Astrocyte of the cerebellum (primary cell): Measurements from ENCODE around the gene PCNT.
"Not testable (repeated sequence)": the region's sequence is repeated elsewhere in the genome, so short reads cannot be mapped to it uniquely, and the experiment has no call there.

Experiments used
- DNase-seq: peaks from one replicate; pipeline ENCODE4 v3.0.0-alpha.2; 2011; ENCODE audit warnings: low read depth
- H3K4me3 ChIP-seq: 2 replicates; pipeline ENCODE4 v1.5.1; 2011; ENCODE audit warnings: mild to moderate bottlenecking, low read depth, low read length, moderate library complexity
- in situ Hi-C: cut with HindIII; loops from 2 replicates; pipeline ENCODE4 v1.10.0; 2017; ENCODE audit warnings: low sequenced_read_pairs
- TF ChIP-seq, protein P1 (sequence below): IDR thresholded peaks from 2 replicates; pipeline ENCODE4 v1.5.1; 2012; ENCODE audit warnings: low read length, low read depth, moderate library complexity, mild to moderate bottlenecking; ENCODE audit errors: missing control alignments

Gene PCNT

DNA sequence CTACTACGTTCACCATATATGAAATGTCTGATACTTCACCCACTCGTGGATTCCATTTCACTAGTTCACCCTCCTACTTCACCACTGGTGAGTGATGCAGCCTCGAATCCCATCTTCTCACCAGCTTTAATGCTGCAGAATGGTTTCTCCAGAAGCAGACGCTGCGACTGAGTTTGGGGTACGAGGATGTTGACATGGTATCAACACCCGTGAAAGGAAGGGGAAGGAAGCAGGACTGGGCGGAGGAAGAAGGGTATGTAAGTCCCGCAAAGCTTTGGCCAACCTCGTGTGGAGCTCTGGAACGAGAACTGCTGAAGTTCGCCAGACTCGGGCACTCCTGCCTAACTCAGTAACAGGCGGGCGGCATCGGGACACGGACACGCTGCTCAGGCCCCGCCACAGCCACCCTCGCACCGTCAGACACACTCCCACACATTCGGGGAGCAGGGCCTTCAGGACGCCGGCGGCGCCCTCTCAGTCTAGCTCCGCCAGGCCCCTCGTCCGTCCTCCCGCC is 133.9 kb downstream of the PCNT start:
- H3K4me3 ChIP-seq = peak overlapping the region; percentile 73
- in situ Hi-C loops = no loop called here

GRCh38 chr21:46458315-46459023 is 134.5 kb downstream of the PCNT start, which contains the start of gene DIP2A:
Gene DIP2A, plus strand, starts transcription at chr21:46458891. Its CDS starts 241 bp downstream, at chr21:46459132.
- H3K4me3 ChIP-seq = peak within 1 kb of the TSS; percentile 73
- in situ Hi-C loops = no loop called here
- TF ChIP-seq, protein P1, sequence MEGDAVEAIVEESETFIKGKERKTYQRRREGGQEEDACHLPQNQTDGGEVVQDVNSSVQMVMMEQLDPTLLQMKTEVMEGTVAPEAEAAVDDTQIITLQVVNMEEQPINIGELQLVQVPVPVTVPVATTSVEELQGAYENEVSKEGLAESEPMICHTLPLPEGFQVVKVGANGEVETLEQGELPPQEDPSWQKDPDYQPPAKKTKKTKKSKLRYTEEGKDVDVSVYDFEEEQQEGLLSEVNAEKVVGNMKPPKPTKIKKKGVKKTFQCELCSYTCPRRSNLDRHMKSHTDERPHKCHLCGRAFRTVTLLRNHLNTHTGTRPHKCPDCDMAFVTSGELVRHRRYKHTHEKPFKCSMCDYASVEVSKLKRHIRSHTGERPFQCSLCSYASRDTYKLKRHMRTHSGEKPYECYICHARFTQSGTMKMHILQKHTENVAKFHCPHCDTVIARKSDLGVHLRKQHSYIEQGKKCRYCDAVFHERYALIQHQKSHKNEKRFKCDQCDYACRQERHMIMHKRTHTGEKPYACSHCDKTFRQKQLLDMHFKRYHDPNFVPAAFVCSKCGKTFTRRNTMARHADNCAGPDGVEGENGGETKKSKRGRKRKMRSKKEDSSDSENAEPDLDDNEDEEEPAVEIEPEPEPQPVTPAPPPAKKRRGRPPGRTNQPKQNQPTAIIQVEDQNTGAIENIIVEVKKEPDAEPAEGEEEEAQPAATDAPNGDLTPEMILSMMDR = no peak
- peak; percentile 91 for DNase-seq

More for the DNA sequence above, 133.9 kb downstream of the PCNT start:
- no peak for DNase-seq
- TF ChIP-seq, protein P1 = no peak

- TF ChIP-seq, protein P1 = no peak
- H3K4me3 ChIP-seq = peak overlapping the region; percentile 73
- in situ Hi-C loops = no loop called here
These were observed 135.0 kb downstream of the PCNT start for GRCh38 chr21:46459024-46459355.

GRCh38 chr21:46459356-46460112 is 135.6 kb downstream of the PCNT start:
- peak overlapping the region; percentile 73 for H3K4me3 ChIP-seq
- TF ChIP-seq, protein P1 = no peak
- in situ Hi-C loops = no loop called here
- no peak for DNase-seq

More at GRCh38 chr21:46459024-46459355, 135.0 kb downstream of the PCNT start:
- no peak for DNase-seq

DNA sequence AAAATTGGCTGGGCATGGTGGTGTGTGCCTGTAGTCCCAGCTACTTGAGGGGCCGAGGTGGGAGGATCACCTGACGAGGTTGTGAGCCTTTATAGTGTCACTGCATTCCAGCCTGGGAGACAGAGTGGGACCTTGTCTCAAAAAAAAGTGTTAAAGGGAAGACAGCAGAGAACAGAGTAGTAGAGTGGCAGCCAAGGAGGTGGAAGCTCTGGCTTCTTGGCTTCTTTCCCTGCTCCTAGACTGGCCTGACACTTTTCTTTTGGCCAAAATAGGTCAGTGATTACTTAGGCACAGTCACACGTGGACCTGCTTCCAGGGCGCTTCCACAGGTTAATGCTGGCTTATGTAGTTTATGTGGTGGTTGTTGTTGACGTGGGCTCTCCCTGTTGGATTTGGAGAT is 138.0 kb downstream of the PCNT start:
- TF ChIP-seq, protein P1 = no peak
- H3K4me3 ChIP-seq = no peak overlapping the region
- in situ Hi-C loops = no loop called here
- DNase-seq = no peak

DNA sequence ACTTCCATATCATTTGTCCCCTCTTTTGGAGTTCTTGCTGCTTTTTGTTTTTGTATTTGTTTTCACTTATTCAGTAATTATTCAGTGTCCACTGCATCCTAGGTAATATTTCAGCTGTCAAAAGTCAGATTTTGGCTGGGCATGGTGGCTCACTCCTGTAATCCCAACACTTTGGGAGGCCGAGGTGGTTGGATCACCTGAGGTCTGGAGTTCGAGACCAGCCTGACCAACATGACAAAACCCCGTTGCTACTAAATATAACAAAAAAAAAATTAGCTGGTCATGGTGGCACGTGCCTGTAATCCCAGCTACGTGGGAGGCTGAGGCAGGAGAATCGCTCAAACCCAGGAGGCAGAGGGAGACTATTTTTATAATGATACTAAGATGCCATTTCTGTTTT is 141.2 kb downstream of the PCNT start:
- H3K4me3 ChIP-seq, in situ Hi-C loops, DNase-seq: not testable (repeated sequence)

- no peak overlapping the region for H3K4me3 ChIP-seq
- TF ChIP-seq, protein P1 = no peak
- no peak for DNase-seq
- in situ Hi-C loops = no loop called here
These were observed 141.7 kb downstream of the PCNT start for GRCh38 chr21:46465651-46466050.
